Activated CD8-positive, alpha-beta memory T cell treated with anti-CD3 and anti-CD28 coated beads, Interleukin-2, amount 50 U/mL, for 1 hour (primary cell): ENCODE results near the gene PHF20.
"Not testable (repeated sequence)": the region's sequence is repeated elsewhere in the genome, so short reads cannot be mapped to it uniquely, and the experiment has no call there.

ENCODE experiments used
- DNase-seq: peaks from one replicate; pipeline ENCODE4 v3.0.0-alpha.2; 2020; ENCODE audit errors: extremely low read depth

The PHF20 gene

GRCh38 chr20:35885212-35885611 is 113.4 kb downstream of the PHF20 start:
- no peak for DNase-seq

DNA sequence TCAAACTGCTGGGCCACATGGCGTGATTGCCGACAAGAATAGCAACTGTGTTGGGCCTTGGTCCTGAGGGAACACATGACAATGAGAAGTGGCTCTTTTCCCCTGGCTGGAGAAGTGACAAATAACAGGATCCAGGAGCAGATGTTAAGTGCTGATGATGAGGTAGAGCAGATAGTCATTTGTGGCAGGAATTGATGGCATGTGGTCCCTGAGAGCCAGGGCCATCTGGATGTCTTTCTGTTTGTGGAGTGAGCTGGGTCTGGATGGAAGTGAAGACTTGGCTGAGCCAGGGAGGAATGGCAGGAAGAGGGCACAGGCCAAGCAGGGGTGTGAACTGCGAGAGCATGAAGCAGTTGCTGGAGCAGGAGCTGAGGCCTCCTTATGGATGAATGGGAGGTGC is 114.7 kb downstream of the PHF20 start:
- DNase-seq, result no peak

- no peak for DNase-seq
Observed at GRCh38 chr20:35887393-35888064, 115.7 kb downstream of the PHF20 start.

- no peak for DNase-seq
Observed at GRCh38 chr20:35888657-35889056, 116.8 kb downstream of the PHF20 start.

DNA sequence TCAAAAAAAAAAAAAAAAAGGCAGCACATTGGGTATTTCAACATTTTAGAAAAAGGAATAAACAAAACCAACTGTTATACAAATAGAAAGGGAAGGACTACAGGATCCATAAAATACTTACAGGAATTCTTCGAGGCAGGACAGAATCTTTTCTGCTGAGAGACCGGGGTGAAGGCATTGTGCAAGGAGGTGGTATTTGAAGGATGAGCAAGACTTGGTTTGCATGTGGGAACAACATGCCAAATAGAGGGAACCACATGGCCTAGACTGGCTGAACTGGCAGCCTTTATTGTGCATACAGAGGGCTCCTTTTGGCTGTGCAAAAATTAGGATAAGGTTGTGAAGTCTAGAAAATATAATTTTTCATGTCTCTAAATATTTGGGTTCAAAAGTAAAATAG is 119.6 kb downstream of the PHF20 start:
- no peak for DNase-seq

GRCh38 chr20:35892871-35893270 is 121.1 kb downstream of the PHF20 start:
- DNase-seq, result no peak

DNA sequence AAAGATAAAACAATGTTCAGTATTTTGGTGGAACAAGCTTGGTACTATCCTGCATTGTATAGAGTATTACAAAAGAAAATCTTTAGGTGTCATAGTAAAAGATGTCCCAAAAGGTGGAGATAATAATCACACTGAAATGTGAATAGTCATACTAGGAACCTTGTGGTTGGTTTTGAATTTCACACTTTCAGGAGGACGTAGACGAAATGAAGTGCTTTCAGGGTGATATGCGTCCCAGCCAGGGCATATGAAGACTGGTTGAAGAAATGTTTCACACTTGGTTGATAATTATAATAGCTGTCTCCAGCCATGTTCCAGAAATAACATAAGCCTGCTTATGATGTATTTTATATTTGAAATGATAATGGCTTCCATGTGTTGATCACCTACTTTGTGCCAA is 122.1 kb downstream of the PHF20 start:
- DNase-seq, result no peak

DNA sequence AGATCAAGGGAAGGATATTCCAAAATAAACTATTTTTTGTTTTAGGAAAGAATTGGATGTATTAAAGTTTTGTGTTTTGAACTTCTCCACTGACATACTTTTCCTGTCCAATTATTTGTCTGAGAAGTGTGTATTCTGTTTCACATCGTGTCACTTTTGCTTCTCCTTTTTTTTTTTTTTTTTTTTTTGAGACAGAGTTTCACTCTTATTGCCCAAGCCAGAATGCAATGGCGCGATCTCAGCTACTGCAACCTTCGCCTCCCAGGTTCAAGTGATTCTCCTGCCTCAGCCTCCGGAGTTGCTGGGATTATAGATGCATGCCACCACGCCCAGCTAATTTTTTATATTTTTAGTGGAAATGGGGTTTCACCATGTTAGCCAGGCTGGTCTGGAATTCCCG is 123.7 kb downstream of the PHF20 start:
- DNase-seq, result not testable (repeated sequence)

DNA sequence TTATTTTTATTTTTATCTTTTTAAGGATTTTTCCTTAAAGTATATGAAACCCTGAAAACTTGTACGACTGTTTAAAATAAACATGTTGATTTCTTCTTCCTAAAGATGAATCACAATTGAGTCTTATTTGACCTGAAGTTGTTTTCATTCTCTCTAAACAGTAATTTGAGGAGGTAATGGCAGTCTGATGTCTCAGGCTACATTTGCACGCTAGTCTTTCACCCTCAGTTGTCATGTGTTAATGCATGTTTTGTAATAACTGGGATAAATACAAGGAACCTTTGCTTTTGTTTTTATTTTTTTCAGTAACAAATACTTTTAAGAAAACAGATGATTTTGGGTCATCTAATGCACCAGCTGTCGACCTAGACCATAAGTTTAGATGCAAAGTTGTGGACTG is 127.2 kb downstream of the PHF20 start:
- no peak for DNase-seq

DNA sequence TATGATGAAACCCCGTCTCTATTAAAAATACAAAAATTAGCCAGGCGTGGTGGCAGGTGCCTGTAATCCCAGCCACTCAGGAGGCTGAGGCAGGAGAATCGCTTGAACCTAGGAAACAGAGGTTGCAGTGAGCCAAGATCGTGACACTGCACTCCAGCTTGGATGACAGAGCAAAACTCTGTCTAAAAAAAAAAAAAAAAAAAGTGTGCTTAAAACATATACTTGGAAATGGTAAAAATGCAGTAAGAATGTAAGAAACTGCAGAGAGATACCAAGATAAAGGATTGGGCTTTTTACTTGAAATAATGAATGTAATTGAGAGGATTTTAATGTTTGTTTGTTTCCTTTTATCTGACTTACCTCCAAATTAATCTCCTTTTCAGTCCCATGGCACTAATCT is 129.4 kb downstream of the PHF20 start:
- not testable (repeated sequence) for DNase-seq

GRCh38 chr20:35901678-35902544 is 130.1 kb downstream of the PHF20 start:
- no peak for DNase-seq

DNA sequence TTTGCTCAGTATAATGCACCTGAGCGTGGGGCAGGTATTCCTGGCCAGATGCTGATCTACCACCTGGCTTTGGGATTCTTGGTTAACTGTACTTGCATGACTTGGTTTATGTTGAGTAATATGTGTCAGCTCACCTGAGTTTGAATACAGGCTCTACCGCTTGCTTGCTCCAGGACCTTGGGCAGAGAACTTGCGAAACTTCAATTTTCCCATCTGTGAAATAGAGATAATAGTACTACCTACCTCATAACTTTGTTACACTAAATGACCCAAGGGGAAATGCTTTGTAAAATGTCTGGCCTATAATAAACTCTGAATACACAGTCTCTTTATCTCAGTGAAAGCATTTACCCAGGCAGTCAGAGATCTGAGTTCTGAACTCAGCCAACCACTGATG is 130.7 kb downstream of the PHF20 start:
- no peak for DNase-seq

DNA sequence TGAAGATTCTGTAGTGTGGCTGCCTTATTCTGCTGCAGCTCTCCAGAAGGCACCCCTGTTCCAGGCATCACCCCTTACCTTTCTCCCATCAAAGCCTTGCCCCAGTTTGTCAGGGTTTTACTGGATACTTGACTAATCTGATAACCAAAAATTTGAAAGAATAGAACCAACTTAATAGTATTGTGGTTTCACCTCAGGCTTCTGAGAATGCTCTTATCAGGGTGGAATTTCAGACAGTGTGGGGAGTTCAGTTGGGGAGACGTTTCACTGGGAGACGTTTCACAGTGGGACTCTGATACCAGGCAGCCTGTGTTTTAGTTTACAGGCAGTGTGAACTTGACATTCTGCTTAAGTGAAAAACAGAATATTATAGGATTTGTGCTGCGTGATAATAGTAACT is 132.0 kb downstream of the PHF20 start:
- DNase-seq, result no peak

- DNase-seq, result no peak
Observed at GRCh38 chr20:35904982-35905663, 133.3 kb downstream of the PHF20 start.

DNA sequence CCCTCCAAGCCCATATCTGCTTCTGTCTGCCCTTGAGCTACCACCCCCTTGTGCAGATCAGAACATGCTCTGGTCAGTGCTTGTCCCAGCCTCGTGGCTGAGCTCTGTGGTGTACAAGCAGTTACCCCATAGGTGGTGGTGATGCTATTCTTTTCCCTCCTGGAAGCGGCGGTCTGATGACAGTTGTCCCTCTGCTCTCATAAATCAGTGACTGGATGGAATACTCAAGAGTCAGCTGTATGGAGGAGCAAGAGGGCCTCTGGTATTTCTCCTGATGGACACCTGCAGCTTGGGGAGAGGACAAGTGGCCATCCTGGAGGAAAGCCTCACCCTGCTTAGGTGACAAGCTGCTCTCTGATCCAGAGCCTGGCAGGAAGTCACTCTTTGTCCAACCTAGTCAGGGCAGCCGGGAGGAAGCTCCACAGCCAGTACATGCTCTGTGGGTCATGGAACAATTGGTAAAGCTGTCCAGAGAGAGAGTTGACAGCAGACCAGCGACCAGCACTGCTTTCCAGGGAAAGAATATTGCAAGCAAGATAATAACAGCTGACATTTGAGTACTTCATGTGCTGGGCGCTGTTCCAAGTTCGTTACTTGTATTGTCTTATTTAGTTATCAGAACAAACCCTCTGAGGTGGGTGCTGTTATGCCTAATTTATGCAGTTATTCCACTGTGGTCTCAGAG is 135.3 kb downstream of the PHF20 start:
- no peak for DNase-seq

DNA sequence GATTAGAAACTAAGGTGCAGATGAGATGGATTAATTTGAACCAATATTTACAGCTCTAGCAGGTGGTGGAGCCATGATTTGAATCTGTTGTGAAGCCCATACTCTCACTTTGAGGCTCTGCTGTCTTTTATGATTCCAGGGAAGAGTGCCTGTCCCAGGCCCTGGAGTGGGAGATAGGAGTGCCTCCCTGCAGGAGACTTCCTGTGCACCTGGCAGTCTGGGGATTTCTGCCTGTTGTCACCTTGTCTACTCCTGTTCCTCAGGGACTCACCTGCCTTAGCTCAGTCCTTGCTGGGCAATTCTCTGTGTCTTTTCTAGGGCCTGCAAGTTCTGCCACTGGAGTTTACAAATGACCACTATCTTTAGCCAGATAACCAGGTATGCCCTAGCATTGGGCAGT is 136.2 kb downstream of the PHF20 start:
- no peak for DNase-seq

DNA sequence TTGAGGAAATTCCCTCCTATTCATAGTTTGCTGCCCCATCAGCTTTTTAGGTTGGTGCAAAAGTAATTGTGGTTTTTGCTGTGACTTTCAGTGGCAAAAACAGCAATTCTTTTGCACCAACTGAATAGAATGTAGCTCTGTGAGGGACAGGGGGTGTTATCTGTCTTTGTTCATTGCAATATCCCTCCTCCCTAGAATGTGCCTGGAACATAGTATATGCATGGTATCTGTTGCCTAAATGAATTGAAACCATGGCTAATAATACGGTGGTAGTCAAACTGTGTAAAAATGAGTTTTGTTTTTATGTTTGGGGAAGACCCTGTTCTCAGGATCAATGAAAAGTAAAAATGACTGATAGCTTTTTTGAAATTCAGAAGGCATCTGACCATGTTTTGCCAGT is 137.4 kb downstream of the PHF20 start:
- no peak for DNase-seq

DNA sequence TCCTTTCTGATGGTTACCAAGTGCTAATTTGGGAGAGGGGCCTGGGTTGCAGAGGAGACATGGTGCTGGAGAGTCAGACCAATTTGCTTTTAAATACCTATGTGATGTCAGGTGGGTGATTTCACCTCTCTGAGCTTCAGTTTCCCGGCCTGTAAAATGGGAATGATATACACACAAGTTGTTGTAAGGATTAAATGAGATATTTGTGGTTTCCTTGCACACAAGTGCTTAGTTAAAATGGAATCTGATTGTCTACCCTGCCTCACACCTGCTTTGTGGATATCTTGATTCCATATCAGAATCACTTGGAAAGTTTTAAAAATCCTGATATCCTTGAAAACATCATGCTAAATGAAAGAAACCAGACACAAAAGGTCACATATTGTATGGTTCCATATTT is 138.0 kb downstream of the PHF20 start:
- no peak for DNase-seq

DNA sequence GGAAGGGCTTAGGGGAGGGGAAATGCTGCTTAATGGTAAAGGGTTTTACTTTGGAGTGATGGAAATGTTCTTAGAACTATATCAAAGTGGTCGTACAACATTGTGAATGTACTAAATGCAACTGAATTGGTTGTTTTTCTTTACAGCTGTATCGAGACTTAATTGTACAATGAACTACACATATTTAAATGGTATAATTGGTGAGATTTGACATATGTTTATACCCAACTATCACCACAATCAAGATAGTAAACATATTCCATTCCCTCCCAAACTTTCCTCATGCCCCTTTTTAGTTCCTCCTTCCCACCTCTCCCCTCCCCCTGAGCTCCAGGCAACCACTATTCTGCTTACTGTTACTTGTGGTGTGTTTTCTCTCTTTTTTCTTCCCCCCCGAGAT is 138.4 kb downstream of the PHF20 start:
- no peak for DNase-seq

GRCh38 chr20:35912881-35913280 is 141.1 kb downstream of the PHF20 start:
- no peak for DNase-seq

GRCh38 chr20:35917077-35917476 is 145.3 kb downstream of the PHF20 start:
- no peak for DNase-seq

DNA sequence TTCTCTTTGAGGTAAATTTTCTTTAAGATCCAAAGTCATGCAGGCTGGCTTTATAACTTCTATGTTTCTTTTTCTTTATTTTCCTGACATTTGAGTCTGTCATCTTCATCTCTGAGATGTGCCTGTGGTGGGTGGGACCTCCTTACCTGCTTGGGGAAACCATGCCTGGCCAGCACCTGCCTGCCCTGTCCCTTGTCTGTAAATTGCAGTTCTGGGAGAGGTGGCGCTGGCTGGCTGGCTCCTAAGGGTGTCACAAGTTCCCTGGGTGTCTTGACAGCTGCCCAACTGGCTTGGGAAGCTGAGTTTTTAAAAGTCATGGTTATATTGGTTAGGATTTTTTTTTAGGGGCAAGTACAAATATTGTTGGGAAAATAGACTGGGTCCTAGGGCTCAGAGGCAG is 146.2 kb downstream of the PHF20 start:
- no peak for DNase-seq
